HT1080 (cell line): ENCODE measurements around the gene CTNNA2. TPM values are rescaled to one million over a fixed set of nuclear protein-coding genes. Genes with fewer than 3 reads are reported as not detected.
"Not testable (repeated sequence)": the region's sequence is repeated elsewhere in the genome, so short reads cannot be mapped to it uniquely, and the experiment has no call there.

ENCODE experiments used
- DNase-seq: peaks from one replicate; pipeline ENCODE4 v3.0.0-alpha.2; 2015; ENCODE audit warnings: low read depth
- total RNA-seq: library from RNA; depleted of rRNA; stranded (reverse); fragments of >200 nt; shearing (Covaris generic); gene quantifications from 2 replicates; pipeline ENCODE4 v1.2.3, GENCODE V29; 2014

Gene CTNNA2
- total RNA-seq, 1 experiment from 2014 or later, result not detected

DNA sequence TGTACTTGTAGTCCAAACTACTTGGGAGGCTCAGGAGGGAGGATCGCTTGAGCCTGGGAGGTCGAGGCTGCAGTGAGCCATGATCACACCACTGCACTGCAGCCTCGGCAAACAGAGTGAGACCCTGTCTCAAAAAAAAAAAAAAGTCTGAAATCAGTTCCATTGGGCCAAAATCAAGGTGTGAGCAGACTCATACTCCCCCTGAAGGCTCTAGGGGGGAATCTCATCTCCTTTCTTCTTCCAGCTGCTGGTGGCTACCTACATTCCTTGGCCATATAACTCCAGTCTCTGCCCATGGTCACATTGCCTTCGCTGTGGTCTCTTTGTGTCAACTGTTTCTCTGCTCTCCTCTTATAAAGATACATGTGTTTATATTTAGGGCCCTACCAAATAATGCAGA lies 557.7 kb downstream of the CTNNA2 start:
- DNase-seq, result no peak

DNA sequence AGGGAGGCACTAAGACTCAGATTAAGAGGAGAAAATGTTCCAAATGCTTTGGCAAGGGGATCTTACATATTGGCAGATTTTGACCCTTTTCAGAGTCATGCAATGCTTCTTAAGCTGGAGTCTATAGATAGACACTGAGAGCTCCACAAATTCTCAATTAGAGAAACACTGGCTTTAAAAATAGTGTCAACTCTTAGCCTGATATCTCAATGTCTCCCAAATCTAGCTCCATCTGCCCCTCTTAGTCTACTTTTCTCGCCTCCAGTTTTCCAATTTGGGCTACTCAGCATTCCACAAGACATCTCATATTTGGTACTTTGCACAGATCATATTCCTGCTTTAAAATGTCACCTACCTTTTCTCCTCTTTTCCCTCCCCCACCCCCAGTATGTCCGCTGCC lies 559.1 kb downstream of the CTNNA2 start:
- DNase-seq, result no peak

DNA sequence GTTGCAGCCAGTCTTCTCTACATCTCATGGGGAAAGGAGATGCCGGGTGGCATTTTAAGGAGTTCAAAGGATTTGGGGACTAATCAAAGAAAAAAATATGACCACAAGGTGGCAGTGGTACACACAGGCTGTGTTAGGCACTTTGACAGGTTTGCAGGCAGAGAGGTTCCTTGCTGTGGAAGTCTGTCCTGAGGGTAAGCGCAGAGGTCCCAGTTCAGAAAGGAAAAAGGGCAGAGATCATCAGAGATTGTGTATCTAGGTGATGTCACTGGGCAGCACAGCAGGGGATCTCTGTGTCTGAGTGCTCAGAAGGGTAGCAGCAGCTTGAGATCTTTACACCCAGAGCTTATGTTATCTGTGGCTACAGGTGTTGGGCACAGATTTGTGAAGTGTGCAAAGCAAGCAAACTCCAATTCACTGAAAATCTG lies 560.3 kb downstream of the CTNNA2 start:
- peak; percentile 38 for DNase-seq

DNA sequence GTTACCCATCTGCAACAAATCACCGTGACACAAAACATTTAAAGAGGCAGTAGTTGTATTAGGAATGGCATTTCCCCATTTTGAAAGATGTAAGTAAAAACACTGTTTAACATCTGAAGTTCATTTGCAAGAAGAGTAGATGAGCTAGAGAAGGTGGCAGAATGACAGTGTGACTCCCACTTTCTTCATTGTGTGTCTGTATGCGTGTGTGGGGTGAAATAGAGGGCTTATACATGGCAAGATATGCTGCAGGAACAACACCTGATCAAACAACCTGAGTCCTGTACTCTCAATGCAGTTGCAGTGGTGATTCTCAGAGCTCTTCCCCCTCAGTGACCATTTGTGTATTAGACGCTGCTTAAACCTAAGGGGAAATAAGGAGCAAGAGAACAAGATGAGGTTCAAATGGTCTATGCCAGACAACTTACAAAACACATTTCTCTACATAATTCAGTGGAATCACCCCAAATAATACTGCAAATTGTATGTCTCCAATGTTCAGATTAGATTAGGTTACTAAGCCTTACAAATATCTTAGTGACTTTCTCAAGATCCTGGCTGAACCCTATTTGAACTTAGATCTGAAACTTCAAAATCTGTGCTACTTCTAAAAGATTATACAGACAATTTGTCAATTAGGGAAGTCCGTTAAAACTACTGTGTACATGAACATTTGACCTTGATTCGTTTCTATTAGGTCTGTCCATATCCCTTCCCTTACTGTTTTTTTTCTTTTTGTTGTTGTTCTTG lies 561.6 kb downstream of the CTNNA2 start:
- no peak for DNase-seq

DNA sequence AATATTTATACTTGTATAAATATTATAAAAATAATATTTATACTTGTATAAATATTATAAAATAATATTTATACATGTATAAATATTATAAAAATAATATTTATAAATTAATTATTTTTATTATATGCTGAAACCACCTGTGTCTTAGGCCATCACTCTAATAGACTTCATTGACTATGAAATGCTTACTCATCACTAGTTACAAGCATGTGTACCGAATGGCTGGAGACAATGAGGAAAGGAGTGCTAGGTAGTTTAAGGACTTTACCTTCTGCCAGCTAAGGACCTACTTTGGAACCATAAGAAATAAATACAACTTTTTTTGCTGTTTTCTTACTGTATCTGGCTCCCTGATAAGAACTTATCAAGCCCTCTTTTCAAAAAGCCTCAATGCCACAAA lies 562.9 kb downstream of the CTNNA2 start:
- DNase-seq, result no peak

DNA sequence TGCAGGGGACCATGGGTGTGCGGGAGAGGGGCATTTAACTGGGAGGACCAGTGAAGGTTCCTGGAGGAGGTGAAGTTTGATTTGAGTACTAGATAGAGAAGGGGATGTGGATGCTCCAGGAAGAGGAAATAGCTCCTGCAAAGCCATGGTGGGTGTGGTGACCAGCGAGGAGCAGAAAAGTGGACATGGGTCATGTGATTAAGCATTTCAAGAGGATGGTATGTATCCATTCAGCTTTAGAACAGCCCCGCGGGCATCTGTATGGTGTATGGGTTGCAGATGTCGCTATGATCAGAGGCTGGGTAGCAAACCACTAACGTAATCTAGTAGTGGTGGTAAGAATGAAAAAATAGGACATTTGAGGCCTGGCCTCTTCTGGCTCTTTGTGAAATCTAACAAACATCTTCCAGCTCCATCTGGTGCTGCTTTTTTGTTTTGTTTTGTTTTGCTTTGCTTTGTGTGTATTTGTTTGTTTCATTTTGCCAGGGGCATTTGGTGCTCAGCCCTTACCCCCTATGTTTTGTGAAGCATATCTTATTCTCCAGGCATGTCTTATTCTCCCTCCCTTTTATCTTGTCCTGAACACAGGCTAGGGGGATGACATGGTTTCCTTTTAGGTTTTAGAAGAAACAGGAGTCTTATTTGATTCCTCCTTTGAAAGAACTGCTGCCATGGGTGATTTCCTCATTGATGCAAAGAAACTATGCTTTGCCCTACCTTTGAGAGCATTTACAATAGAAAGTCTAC lies 565.6 kb downstream of the CTNNA2 start:
- no peak for DNase-seq

DNA sequence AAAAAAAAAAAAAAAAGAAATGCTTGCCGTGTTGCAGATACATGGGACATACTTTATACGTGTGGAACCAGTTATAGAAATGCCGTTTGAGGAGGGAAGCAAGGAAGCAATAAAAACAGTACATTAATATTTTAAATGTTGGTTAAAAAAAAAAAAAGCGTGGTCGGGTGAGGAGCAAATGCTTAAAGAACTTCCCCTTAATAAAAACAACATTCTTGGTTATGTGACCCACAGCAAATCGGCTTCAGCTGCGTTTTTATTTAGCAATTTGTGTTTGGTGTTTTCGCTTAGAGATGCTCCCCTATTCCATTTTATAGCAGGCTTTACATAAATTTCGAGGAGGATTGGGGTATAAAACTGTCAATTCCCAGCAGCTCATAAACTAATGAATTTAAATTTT lies 568.1 kb downstream of the CTNNA2 start:
- no peak for DNase-seq

DNA sequence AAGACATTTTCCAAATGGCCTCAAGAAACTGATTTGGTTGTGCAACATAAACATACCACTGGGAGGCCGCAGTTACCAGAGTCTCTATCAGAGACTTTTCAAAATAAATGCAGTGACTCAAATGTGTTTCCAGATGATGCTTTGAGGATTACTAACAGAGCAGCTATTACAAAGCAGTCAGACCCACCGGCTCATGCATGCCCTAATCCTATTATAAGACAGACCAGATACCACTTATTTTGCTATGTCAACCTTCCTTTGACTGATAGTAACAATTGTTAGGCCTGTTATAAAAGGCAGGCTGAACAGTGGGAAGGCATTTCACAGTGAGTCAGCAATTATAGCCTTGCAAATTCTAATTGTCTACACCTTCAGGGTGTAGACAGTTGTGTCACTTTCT lies 574.0 kb downstream of the CTNNA2 start:
- DNase-seq, result peak; percentile 5

DNA sequence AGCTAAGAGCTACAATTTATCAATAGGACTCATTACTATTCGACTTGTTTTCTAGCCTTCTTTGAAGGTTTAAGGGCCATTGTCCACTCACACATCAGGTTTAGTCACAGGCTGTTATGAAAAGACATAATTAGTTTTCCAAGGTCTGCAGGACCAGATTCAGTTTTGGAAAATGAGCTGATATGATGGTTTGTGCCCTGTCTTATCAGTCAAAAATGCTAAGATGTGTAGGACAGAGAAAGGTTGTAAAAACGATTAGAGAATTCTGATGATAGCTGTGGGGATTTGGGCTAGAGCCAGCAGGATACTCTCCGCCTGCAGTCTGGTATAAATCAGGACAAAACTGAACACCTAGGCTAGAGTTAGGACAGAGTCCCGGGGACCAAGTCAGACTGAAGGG lies 578.4 kb downstream of the CTNNA2 start:
- no peak for DNase-seq

DNA sequence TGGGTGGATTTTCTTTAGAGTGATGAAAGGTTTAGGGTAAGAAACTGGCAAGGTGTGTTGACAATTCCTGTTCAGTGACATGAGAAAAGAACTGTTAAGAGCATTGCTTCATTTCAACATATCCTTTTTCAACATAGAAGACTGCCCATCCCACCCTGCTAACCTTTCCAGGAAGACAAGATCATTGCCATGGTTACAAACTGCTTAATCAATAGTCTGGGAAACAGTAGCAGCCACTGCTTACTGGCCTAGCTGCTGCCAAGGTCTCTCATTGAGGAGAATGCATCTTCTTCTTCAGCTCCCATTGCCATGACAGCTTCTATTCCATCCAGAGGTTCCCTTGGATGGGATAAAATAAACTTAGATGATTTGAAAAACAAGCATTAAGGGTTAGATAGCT lies 579.6 kb downstream of the CTNNA2 start:
- DNase-seq, result no peak

DNA sequence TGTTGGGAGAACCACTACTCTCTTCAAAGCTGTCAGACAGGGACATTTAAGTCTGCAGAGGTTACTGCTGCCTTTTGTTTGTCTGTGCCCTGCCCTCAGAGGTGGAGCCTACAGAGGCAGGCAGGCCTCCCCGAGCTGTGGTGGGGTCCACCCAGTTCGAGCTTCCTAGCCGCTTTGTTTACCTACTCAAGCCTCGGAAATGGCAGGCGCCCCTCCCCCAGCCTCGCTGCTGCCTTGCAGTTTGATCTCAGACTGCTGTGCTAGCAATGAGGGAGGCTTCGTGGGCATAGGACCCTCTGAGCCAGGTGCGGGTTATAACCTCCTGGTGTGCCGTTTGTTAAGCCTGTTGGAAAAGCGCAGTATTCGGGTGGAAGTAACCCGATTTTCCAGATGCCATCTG lies 585.7 kb downstream of the CTNNA2 start:
- DNase-seq, result not testable (repeated sequence)

DNA sequence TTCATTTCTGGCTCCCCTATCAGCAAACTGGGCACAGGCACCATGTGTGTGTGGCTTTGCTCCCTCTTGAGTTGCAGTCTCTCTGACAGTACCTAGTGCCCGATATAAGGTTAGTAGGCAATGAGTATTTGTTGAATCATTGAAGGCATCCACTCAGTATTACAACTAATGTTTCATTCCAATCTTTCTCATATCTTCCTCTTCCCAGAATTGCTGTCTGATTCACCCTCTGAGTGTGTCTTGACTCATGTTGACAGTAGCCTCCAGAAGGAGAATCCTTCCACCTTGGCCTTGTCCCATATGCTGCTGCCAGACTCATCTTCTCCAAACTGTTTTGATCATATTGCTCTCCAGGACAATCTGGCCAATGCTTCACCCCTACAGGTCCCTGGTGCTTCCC lies 589.2 kb downstream of the CTNNA2 start:
- peak; percentile 71 for DNase-seq

DNA sequence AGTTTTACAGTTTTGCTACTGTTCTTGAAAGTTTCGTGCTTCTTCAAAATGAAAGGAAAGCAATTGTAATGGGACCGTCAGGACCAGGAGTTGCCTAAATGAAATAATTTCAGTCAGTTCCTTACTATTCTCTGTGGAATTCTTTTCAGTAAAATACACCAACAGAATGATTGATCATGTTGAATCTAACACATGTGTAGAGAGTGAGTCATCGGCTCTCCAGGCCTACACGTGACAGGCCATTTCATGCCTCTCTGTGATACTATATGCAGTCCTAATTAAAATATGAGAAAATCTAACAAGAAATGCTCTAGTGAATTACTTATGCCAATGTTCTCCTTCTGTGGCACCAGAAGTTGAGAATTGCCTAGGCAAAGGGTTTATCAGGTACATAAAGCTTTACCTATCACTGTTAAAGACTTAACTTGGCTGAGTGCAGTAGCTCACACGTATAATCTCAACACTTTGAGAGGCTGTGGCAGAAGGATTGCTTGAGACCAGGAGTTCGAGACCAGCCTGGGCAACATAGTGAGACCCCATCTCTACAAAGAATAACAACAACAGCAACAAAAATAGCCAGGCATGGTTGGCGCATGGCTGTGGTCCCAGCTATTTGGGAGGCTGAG lies 592.3 kb downstream of the CTNNA2 start:
- DNase-seq, result peak; percentile 2

DNA sequence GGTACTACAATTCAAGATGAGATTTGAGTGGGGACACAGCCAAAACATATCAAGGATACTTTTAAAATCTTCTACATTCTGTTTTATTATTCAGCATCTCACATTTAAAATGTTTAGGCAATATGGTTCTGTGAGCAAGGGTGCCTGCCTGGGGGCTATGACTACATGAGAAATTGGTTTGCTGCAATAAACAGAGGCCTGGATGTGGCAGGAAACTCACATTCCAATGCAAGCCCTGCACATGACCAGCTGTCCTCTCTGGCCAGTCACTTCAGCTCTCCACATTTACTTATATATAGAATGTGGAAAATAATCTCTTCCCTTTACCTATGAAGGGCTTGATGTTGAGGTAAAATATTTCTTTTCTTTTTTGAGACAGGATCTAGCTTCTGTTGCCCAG lies 598.3 kb downstream of the CTNNA2 start:
- no peak for DNase-seq

DNA sequence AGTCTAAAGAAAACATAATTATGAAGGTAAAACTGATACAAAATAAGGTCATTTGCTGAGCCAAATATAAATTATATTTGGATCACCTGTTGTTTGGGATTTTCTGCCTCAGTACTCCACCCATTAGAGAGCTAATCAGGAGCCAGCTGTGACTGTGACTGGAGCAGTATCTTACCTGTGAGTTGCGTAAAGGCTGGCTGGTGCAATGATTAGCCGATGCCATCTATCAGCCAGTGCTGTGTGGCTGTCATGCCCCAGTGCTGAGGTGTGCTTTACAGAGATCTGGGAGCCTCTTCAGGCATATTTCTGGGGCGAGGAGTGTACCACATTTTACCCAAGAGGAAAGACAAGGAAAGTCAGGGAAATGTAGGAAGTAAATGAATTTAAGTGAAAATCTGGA lies 599.9 kb downstream of the CTNNA2 start:
- no peak for DNase-seq

DNA sequence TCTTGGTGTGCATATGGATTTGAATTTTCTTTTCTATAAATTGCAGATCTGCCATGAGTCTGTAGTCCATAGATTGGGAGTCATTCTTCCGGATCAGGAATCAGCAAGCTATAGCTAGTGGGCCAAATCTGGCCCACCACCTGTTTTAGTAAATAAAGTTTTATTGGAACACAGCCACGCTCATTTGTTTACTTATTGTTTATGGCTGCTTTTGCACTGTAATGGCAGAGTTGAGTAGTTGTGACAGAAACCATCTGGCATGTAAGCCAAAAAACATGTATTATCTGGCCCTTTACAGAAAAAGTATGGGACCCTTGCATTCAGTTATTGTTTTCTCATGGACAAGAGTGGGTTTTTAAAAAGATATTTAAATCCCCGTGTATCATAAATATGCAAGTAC lies 600.5 kb downstream of the CTNNA2 start:
- no peak for DNase-seq

DNA sequence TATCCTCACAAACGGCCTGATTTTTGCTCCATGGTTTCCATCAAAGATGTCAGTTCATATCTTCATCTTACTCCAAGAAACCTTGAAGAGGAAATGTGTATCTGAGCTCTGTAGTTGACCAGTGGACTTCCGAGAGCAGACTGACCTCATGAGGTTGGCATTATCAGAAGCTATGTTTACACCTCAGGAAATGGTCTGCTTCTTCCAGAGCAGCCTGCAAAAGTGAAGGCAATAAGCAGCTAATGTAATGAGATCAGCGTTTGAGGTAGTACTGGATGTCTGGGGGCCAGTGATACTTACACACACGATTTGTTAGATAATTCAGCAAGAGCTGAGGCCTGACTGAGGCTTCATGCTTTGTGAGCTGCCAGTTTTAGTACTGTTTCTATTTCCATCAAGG lies 602.0 kb downstream of the CTNNA2 start:
- DNase-seq, result no peak

DNA sequence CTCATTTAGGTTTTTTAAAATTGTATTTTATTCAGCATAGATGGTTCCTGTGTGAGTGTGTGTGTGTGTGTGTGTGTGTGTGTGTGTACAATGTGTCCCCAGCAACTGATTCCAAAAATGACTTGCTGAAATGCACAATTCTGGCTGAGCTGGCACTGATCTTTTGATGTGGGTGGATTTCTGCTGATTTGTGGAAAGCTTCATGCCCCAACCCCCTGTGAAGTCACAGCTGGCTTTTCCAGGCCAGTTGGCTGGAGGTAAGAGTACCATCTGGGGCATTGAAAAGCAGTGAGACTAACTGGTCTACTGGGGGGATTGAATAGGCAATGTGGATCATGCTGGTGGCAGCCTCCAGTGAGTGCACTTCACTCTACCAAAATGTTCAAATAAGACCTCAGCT lies 604.5 kb downstream of the CTNNA2 start:
- DNase-seq, result no peak

DNA sequence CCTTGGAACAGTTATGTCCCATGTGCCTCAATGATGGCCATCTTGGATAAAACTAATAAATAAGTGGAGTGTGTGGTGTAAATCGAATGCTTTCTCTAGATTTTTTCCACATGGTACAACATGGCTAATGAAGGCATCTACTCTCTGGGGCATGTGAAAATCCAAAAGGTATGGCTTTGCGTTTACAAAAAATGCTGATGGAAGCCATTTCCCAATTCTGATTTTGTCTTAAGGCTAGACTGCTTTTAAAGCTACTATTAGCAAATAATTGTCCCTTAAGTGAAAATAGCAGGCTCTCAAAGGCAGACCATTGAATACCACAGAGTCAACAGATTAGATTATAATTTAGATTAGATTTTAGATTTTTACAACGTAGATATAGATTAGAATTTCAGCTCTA lies 608.0 kb downstream of the CTNNA2 start:
- DNase-seq, result no peak

DNA sequence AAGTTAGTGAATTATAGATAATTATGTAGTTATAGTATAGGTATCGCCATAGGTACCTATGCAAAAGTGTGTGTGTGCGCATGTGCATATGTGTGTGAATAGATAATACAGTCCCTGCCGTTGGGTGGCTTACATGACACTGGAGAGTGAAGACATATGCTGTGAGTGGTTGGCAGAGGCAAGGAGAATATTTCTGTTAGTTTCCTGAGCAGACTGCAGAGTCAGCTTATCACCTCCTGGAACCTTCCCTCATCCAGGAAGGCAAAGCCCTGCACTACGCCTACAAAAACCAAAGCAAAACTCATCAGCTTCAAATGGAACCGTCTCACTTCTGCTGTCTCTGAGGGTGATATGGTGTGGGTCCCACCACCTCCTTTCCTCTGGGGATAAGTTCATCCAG lies 609.8 kb downstream of the CTNNA2 start:
- no peak for DNase-seq

DNA sequence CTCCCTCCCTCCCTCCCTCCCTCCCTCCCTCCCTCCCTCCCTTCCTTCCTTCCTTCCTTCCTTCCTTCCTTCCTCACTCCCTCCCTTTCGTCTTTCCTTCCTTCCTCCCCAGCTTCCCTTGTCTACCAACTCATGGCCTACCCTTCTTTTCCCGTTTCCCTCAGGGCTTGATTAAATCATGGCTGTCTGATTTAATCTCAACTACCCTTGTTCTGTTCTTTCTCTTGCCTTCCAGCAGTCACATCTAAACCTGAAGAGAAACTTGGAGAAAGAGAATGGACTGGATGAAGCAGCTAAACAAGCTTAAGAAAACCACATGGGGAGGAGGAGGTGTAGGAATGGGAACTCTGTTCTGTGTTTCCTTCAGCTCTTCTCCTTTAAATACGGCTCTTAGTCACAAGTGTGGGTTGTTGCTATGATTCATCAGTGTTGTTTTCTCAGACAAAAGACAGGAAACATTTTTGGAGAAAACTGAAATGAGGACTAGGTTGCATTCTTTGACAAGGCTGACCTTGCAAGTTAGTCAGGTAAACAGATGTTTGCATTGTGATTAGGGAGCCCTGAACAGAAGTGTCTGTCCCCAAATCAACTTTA lies 613.8 kb downstream of the CTNNA2 start:
- DNase-seq, result peak; percentile 39

DNA sequence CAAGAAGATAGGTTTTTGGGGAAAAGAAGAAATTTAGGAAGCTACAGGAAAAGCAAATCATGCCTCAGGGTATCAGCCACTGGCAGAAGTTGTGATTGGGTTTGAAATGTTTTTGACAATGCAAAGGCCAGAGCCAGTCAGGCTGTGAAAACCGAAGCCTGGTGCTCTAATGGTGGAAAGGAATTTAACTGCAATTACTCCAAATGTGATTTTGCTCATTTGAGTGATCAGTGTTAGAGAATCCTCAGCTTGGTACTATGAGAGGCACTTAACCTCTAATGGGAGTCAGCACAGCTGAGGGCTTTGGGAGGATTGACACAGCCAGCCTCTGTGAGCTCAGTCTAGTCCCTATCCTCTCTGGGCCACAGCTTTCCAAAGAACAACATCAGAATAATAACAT lies 615.2 kb downstream of the CTNNA2 start:
- no peak for DNase-seq
